HL-60/S4 treated with retinoic acid at 250 ng/mL for 4 days and 3 days (cell line): ENCODE measurements around the gene VCPKMT.
"Not testable (repeated sequence)": the region's sequence is repeated elsewhere in the genome, so short reads cannot be mapped to it uniquely, and the experiment has no call there.

Source experiments
- in situ Hi-C: fragments of 300-500 bp; cut with MboI; formaldehyde crosslinking; loops from 2 replicates; pipeline ENCODE4 v1.7.0; 2022; ENCODE audit warnings: low sequenced_read_pairs

VCPKMT gene

DNA sequence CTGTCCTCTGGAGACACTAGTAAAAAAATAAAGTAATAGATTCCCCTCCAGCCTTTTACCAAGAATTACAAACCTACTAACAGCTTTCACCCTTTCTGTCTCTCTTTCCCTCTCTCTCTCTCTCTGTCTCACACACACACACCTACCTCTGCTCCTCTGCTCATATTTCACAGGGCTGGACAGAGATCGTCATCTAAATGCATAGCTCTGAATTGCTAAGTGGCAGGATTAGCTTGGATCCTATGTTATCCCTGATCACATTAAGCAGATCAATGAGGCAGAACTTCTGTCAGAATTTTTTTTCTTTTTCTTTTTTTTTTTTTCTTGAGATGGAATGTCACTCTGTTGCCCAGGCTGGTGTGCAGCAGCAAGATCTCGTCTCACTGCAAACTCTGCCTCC, 22.9 kb downstream of the VCPKMT start:
- in situ Hi-C loops, result loop anchor here (10.0 kb wide), 1 partner anchor 209 kb away; no protein-coding TSS in a partner anchor

DNA sequence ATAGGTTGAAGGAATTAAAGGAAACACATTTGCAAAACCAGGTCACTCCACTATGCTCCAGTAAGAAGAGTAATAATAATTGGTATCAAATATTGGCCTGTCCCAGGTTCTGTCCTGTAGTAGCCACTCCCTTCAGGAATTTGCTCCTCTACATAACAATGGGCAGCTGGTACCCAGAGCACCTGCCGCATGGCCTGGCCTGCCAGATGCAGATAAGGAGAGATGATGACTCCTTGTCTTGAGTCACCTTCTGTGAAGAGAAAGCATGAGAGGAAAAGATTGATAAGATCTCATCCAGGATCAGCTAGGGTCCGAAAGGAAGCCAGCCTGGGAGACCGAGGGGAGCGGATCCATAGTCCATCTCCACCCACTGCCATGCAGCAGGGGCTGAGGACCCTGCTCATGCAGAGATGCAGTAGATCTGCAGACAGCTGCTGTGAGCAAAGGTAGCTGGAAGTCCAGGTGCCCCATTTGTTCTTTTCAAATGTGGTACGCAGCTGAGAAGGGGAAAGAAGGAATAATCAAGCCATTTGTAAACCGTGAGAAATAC, 24.3 kb downstream of the VCPKMT start:
- in situ Hi-C loops, result loop anchor here (10.0 kb wide), 1 partner anchor 207 kb away; no protein-coding TSS in a partner anchor

DNA sequence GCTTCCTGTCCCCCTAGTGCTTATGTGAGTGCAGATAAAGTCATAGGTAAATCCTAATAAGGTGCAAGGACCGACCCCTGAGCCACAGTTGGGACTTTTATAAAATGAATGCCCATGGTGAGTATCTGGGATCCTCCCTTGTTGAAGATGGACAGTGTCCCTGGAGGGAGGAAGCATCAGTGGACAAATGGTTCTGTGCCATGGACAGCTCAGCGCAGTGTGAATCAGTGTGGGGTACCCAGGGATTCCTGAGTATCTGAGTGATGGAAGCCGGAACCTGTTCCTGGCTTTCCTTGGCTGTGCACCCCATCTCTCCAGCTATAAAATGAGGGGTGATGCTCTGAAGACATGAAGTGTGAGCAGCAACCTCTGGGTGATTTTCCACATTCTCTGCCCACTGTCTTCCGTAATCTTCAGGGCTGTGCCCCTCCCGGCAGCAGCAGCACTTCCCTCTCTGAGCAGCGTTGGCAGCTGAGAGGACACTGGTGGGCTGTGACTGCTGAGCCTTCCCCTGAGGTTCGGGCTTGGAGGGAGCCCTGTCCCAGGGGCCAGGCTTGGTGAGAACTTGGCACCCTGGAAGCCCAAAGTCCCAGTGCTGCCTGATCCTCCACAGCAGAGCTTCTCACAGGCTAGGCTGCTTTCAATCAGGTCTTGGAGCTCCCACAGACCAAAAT, 25.0 kb downstream of the VCPKMT start:
- in situ Hi-C loops, result loop anchor here (10.0 kb wide), 1 partner anchor 207 kb away; no protein-coding TSS in a partner anchor

DNA sequence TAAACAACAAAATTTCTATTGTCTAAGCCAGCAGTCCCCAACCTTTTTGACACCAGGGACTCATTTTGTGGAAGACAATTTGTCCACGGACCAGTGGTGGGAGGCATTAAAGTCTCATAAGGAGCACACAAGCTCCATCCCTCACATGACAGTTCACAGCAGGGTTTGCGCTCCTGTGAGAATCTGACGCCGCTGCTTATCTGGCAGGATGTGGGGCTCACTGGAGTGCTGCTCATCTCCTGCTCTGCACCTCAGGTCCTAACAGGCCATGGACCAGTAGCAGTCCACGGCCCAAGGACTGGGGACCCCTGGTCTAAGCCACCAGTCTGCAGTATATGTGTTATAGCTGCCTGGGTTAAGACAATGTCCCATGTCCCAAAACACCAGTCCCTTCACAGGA, 27.2 kb downstream of the VCPKMT start:
- in situ Hi-C loops, result no loop called here

DNA sequence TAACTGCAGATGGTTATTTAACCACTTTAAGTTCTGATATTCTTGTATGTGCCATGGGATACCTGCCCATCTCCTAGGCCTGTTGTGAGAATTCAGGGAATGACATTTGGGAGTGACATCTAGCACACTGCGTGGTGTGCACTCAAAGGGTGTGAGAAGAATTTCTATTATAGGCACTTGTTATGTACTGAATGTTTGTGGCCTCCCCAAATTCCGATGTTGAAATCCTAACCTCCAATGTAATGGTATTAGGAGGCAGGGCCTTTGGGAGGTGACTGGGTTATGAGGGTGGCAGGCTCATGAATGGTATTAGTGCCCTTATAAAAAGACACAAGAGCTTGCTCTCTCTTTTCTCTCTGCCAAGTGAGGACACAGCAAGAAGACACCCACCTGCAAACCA, 27.6 kb downstream of the VCPKMT start:
- in situ Hi-C loops, result no loop called here

DNA sequence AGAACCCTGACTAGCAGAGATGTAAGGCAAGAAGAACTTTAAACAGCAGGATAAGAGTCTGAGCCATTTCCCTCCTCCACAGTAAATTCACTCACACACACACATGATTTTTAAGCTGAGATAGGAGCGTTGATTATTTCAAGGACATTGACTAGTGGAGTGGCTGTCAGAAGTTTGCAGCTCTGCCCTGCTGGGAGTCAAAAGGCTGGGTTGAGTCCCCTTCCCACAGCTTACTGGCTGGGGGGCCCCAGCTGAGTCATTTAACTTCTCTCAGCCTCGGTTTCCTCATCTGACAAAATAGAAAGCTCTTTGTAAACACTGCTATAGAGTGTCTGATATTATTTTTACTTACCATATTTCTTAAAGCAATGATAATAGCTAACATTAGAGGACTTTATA, 28.3 kb downstream of the VCPKMT start:
- in situ Hi-C loops, result no loop called here

DNA sequence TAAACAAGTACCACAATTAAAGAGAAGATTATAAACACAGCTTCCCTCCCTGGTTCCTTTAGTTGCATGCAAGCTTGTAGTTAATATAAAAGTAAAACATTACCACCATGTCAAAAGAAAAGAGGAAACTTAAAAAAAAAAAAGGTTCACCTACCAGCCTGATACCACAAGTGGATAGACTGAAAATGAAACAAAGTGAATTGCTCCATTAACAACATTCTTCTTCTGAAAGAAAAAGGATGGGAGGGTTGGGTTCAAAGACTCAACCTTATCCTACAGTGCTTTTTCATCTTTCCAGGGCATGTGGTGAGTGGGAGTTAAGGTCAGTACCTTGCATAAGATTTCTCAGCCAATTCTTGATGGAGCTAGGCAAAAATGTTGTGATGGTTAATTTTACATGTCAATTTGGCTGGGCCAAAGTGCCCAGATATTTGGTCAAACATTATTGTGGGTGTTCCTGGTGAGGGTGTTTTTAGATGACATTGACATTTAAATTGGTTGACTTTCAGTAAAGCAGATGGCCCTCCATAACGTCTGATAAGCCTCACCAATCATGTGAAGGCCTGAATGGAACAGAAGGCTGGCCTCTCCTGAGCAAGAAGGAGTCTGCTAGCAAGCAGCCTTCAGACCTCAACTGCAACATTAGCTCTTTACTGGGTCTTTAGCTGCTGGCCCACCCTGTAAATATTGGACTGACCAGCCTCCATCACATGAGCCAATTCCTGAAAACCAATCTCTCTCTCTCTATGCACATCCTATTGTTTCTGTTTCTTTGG, 28.8 kb downstream of the VCPKMT start:
- in situ Hi-C loops, result no loop called here

DNA sequence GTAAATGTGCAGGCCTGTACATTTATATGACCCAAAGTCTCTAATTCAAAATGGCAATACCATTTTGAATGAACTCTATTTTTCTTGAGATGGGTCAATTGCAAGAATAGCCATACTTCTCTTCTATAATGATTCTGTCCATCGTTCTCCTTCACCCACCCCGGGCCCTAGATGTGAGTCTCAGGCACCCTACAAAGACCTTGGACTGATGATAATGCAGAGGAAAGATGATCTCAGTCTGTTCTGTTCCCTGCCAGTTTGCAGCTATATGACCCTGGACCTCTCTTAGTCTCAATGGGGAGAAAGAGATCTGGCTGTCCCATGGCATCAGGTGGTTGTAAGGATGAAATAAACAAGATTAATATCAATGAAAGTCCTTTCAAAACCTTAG, 30.1 kb downstream of the VCPKMT start:
- in situ Hi-C loops, result no loop called here

DNA sequence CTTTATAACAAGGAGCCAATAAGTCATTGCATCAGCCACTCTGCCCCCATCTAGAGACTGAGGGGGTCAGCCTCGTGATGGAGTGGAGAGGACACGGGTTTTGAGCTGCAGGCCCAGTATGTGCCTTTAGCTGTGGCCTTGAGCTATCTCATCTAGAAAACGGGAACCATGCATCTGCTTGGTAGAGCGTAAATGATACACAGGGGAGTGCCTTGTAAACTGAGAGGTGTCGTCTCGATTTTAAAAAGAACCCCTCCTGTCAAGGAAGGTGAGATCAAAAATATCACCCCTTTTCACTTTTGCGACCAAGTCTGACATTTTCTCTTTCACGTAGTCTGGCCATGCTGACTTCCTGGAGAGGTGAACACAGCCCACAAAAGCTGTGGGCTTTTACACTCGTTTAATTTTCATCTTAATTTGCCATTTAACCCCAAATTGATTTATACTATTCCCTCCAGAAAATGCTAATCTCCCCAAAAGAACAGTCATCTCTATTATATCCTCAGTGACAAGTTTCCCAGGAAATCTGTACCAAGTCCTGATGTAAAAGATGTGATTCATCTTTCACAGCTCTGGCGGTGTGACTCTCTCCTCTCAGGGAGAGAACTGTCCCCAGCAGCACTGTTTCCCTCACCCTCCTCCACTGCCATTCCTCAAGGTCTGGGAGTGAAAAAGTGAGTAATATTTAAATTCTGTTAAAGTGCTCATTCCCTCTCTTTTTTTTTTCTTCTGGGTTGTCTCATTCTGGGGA, 30.6 kb downstream of the VCPKMT start:
- in situ Hi-C loops, result no loop called here

DNA sequence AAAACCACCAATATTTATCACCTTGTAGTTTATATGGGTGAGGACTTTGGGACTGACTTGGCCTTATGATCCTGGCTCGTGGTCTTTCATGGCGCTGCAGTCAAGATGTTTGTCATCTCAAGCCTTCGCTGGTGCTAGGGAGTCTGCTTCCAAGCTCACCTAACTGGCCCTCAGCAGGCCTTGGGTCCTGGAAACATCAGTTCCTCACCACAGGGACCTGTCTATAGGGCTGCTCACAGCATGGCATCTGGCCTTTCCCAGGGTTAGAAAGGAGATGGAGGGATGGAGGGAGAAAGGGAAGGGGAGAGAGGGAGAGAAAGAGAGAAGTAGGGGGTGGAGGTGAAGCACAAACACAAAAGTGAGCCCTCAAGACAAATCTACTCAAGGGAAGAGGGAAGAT, 31.7 kb downstream of the VCPKMT start:
- in situ Hi-C loops, result no loop called here

DNA sequence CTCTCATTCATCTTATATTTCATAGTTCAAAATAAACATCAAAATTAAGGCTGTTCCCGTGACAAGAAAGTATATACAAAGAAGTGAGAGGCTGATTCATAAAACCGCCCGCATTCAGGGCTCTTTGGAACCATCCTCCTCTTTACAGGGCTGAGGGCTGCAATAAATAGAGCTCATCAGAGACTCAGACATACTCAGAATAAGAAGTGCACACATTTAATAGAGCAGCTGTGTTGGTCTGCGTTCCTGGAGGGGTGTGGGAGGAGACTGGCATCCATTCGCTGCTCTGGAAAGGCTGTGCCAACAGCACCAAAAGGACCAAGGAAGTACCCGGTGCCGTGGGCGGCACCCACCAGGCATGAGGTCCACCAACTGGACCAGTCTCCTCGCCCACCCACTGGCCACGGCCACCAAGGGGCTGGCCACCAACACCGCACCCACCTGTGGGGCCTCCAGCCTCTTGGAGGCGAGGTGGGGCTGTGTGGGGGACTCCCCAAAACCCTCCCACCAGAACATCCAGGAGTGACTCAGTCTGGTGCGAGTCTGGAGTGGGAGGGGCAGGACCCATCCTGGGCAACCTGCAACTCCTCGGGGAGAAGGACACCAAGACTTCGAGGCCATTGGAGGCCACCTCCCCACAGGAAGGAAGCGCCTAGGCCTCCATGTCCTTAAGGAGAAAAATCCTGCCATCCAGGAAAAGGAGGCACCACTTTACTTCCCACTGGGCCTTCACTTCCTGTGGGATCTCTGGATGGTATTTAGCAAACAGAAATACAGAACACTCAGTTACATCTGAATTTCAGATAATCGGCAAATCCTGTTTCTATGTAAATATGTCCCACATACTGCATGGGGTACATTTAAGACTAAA, 32.7 kb downstream of the VCPKMT start:
- in situ Hi-C loops, result no loop called here

DNA sequence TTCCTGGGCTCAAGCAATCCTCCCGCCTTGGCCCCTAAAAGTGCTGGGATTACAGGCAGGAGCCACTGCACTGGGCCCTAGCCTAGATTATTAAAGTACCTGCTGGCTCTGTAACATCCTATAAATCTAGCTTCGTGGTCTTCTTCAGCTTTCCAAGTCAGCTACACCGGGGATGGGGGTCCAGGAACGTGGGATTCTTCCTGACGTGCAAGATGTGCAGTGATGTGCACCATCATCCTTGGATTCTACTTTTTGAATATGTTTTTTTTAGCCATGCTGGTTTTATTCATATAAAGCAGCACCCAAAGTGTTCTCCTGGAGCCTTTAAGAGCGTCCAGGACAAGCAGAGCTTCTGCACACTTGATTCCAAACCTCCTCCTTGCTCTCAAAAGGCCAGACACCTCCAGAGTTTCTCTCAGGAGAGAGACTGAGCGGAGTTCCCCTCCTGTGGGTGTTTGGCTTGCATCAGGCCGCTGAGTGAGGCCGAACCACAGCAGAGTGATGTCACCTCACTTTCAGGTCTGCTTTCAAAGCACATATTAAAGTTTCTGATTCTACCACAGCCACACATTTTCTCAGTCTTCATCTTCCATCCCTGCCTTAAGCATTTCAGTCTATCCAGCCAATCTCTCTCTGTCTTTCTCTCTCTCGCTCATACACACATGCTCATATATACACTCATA, 33.4 kb downstream of the VCPKMT start:
- in situ Hi-C loops, result no loop called here

DNA sequence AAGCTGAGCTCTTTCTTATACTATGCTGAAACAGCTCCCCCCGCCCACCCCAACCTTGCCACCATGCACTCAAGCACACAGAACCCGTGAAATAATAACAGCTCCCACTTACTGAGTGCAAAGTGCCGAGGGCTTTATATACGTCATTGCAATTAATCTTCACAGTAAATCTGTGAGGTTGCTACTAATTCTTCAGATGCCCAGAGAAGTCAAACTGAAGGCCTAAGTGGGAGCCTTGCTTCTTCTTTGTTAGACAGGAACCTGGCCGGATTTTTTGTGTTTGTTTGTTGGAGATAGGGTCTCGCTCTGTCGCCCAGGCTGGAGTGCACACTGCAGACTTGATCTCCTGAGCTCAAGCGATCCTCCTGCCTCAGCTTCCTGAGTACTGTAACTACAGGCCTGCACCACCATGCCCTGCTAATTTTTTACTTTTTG, 34.0 kb downstream of the VCPKMT start:
- in situ Hi-C loops, result no loop called here

DNA sequence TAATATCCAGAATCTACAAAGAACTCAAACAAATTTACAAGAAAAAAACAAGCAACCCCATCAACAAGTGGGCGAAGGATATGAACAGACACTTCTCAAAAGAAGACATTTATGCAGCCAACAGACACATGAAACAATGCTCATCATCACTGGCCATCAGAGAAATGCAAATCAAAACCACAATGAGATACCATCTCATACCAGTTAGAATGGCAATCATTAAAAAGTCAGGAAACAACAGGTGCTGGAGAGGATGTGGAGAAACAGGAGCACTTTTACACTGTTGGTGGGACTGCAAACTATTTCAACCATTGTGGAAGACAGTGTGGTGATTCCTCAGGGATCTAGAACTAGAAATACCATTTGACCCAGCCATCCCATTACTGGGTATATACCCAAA, 37.3 kb downstream of the VCPKMT start:
- in situ Hi-C loops, result not testable (repeated sequence)

DNA sequence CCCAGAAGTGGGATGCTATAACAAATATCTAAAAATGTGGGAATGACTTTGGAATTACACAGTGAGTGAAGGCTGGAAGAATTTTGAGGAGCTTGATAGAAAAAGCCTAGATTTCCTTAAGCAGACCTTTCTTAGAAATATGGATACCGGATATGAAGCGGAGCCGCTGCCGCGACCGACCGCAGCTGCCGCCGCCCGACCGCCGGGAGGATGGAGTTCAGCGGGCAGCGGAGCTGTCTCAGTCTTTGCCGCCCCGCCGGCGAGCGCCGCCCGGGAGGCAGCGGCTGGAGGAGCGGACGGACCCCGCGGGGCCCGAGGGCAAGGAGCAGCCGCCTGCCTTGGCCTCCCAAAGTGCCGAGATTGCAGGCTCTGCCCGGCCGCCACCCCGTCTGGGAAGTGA, 42.7 kb downstream of the VCPKMT start:
- in situ Hi-C loops, result not testable (repeated sequence)

DNA sequence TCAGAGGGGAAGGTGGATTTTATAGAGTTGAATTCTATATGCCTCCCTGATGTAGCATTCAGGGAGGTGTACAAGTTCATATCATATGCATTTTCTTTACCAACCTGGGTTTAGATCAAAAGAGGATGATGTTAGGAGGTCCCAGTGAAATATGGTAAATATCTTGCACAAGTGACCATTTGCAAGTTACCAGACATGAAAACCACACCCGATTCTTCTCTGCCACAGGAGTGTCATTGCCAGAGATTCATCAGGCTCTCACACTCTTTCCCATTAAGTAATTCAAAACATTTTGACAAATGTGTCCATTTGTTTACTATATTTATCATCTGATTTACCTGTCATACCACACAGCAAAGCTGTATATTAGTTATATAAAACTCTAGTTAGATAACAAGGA, 44.0 kb downstream of the VCPKMT start:
- in situ Hi-C loops, result no loop called here

DNA sequence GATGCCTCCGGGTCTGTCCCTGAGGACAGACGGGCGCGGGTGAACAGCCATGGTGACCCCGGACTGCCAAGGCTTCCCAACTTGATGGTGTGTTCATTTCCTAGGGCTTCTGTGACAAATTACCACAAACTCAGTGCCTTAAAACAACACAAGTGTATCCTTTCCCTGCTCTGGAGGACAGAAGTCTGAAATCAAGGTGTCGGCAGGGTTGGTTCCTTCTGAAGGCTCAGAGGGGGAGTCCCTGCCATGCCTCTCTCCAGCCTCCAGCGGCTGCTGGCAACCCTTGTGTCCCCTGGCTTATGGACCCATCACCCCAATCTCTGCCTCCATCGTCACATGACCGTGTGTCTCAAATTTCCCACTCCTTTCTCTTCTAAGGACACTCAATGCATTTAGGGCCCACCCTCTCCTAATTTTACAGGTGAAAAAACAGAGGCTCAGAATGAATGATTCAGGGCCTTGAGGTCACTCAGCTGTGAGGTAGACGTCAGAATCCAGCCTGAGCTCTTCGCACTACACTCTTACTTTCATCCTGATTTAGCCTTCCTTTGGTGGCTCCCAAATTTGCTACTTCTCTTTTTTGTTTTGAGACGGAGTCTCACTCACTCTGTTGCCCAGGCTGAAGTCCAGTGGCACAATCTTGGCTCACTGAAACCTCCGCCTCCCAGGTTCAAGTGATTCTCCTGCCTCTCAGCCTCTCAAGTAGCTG, 45.4 kb downstream of the VCPKMT start:
- in situ Hi-C loops, result no loop called here

DNA sequence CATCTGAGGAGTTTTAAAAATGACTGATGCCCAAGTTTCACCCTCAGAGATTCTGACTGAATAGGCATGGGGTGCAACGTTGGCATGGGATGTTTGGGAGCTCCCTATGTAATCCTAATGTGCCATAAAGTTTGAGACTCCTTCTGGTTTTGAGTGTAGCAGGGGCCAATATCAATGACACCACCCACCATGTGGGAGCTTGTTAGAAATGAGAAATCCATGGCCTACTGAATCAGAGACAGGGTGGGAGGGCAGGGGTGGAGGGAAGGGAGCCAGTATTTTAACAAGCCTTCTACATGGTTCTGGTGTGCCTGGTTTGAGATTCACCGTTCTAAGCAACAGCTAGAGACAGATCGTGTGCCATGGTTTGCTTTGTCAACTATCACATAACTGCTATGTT, 46.1 kb downstream of the VCPKMT start:
- in situ Hi-C loops, result no loop called here

DNA sequence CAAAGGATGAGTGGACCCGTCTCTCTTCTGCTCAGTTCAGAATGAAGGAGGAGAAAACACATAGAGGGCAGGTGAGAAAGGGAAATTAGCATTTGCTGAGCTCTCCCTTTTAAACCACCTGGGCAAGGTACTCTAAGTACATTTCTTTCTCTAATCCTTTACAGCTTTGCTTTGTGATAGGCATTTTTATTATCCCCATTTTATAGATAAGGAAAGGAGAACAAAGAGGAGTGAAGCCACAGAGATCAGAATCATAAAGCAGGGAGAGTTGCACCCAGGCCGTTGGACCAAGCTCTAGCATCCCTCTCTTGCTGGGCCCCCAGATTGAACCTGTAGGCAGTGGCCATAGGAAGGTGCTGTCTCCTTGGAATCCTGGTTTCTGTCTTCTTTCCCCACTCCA, 47.0 kb downstream of the VCPKMT start:
- in situ Hi-C loops, result no loop called here
